Ramos (cell line): ENCODE measurements around the gene RAE1.

Experiments used
- in situ Hi-C: fragments of 300-500 bp; cut with MboI; formaldehyde crosslinking; loops from one replicate; pipeline ENCODE4 v1.14.3; 2022; ENCODE audit warnings: low sequenced_read_pairs; ENCODE audit not compliant: unreplicated experiment

Gene RAE1

DNA sequence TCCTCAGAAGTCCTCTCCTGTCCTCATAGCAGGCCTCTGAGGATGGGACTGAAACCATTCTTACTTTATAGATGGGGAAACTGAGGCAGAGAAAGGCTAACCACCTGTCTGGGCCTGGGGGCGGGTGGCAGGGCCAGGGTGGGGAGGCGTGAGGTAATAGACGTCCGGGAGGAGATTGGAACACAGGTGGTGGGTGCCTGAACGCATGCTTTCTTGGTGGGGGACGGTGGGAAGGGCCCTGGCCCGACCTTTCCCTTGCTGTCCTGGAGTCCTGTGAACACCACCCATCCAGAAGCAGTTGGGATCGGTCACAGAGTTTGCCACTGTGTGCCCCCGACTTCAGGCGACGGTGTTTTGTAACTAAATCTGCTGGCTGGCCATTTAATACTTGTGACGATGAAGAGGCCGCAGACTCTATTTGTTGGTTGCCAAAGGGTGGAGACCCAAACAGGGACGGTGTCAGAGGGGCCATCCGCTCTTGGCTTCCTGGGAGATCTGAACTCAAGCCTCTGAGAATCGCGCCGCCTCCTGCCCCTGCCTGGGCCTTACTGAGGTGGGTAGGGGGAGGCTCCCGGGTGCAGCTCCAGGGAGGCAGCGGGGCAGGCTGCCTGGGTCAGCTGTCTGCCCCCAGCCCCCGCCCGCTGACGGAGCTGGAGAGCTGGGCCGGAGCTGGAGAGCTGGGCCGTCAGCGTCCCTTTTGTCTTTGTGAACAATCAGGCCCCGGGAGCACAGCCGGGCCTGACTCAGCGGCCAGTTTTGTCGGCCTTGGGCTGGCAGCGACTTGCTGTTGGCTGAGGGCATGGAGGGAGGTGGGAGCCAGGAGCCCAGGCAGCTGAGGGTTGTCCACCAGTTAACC lies 44.3 kb downstream of the RAE1 start:
- in situ Hi-C loops = loop anchor here (10.0 kb wide), 1 partner anchor 79 kb away; no protein-coding TSS in a partner anchor

DNA sequence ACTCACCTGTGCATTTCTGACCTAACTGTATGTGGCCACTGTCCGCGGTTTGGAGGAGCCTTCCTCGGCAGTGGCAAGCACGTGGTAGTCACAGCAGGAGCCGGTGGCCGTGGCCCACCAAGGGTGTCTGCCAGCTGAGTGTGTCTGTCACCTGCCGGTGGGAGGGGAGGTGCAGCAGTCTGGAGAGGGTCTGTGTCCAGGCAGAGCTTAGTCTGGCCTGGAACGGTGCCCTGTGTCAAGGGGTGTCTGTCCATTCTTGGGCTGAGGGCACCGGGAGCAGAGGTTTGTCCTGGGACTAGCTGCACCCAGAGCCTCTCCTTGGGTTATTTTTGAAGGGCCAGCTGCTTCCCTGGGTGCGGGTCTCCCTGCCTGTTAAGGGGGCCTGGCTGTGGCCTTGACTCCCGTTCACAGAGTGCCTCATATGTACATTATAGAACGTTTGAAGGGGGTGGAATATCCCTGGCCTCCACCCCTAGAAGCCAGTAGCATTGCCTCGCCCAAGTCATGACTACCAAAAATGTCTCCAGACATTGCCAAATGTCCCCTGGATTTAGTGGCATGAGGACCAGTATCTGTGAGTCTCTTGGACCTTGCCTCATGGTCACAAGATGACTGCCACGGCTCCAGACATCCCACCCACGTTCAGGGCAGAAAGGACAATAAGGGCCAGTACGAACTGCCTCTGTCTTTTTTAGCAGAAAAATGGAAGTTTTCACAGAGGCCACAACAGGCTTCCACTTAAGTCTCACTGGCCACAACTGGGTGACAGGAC lies 45.3 kb downstream of the RAE1 start:
- in situ Hi-C loops = loop anchor here (10.0 kb wide), 1 partner anchor 78 kb away; no protein-coding TSS in a partner anchor

DNA sequence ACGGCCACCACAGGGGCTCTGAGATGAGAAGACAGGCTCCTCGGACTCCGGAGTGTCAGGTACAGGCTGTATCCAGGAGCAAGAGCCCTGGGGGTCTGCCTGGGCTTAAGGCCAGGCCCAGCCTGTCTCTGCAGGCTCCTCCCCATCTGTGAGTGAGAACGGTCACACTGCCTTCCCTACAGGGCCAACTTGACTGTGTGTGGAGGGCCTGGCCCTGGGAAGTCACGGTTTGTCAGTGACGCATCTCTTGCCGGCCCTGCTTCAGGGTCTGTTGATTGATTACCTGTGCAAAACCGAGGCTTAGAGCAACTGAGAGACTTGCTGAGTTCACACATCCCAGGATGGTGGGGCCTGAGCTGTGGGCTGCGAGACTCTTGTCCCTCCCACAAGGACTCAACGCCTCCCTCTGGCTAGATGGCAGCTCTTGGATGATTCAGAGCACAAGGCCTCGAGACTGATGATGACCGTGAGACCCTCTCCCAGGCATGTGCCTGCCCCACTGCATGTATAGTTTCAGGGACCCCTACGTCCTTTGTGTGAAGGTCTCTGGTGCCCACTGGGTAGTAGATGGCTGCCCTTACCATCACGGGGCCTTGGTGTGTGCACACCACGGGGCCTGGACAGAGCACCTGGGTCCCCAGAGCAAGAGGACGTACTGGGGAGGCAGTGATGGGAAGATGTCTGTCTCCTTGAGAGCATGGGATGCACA lies 46.1 kb downstream of the RAE1 start:
- in situ Hi-C loops = loop anchor here (10.0 kb wide), 1 partner anchor 78 kb away; no protein-coding TSS in a partner anchor

DNA sequence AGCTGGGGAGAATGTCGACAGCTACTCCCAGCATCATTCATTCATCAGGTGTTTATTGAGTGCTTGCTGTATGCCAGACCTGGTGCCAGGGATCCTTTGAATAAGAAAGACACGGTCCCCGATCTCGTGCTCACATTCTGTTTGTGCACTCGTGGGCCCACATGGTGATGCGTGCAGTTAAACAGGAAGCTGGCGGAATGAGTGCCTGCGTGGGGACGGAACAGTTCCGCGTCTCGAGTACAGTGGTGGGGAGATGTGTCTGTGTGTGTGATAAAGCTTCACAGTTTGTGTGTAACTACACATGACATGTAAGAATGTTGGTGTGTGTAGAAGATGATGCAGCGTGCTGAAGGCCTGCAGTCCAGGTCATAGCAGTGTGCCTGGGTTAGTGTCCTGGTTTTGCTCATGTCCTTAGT lies 46.6 kb downstream of the RAE1 start:
- in situ Hi-C loops = loop anchor here (10.0 kb wide), 1 partner anchor 77 kb away; no protein-coding TSS in a partner anchor

DNA sequence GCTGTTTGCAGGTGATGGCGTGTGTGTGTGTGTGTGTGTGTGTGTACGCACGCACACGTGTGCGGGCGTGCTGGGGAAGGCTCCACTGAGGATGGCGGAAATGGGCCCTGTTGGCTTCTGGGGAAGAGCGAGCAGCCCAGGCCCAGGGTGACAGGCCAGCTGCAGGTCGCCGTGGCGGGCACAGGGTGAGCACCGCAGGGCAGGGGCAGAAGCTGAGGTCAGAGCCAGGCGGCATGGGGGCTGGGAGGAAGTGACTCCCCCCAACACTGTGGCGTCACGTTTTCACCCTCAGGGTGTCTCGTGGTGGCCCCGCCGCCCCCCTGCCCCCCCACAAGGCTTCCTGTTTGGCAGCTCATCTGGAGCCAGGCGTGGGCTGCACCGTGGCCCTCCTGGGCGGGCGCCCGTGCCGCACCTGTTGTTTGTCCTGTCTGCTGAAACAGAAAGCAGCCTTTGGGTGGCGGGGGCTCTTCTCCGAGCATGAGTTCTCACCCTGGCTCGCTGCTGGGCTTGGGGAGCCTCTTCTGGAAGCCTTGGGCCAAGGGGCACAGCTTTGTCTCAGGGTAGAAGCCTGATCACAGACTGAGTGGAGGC lies 47.3 kb downstream of the RAE1 start:
- in situ Hi-C loops = loop anchor here (10.0 kb wide), 1 partner anchor 76 kb away; no protein-coding TSS in a partner anchor

DNA sequence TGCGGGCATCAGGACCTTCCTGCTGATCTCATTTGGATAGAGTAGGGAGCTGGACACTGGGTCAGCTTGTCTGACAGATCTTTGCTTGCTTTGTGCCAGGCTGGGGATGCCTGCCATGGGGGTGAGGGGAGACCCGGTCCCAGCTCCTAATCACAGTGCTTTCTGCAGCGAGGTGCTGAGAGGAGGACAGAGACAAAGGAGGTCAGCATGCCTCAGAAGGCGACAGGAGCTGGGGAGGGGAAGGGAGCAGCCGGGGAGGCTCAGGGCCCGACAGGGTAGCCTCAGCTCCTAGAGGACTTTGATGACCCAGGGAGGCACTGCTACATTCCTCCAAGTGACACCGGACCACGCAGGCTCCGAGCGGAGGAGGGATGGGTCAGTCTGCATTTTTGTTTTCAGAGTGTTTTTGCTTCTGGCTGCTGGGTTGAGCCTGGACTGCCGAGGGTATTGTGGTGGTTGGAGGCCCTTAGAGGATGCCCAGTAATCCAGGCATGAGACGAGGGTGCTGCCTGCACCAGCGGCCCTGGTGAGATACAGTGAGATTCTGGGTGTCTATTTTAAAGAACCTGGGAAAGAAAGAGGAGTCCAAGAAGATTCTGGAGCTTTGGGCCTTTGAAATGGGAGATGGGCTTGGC lies 48.0 kb downstream of the RAE1 start:
- in situ Hi-C loops = loop anchor here (10.0 kb wide), 1 partner anchor 76 kb away; no protein-coding TSS in a partner anchor

DNA sequence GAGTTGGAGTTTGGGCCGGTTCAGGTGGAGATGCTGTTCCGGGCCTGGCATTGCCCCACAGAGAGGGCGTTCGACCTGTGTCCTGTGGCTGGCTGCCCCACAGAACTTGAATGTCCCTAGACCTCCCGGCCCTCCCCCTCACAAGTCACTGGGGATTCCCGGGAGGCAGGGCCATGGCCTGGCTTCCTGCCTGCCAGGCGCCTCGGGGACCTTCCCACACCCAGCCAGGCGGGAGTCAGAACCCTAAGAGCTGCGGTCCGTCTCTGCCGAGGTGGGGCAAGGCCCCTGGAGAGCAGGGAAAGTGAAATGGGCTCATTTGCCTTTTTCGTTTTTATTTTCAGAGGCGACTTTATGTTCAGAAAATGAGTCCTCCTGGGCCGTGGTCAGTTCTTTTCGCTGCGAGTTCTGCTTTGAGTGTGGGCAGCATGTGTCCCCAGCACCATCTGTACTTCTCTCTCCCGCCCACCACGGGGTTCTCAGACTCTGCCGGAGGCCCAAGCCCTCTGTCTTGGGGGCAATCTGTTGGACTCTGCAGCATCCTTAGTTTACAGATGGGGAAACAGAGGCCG lies 48.6 kb downstream of the RAE1 start:
- in situ Hi-C loops = loop anchor here (10.0 kb wide), 1 partner anchor 75 kb away; no protein-coding TSS in a partner anchor

DNA sequence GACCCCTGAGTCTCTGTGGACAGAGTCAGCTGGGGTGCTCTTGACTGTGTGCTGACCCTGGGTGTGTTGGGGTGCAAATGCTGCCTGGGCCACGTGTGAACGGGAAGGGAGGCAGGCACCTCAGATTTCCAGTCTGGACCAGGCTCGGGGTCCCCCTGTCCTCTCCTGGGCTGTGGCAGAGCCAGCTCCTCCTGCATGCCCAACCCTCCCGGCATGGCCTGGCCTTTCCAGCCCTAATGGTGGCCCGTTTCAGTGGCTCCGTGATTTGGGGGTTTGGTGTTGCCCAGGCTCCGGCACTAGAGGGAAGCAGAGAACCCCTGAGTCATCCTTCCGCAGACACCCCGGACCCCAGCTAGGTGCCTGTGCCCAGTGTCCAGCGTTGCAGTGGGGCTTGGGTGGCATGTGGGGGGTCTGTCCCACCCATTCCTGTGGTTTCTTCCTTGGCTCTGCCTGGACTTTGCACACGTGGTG lies 49.2 kb downstream of the RAE1 start:
- in situ Hi-C loops = no loop called here

DNA sequence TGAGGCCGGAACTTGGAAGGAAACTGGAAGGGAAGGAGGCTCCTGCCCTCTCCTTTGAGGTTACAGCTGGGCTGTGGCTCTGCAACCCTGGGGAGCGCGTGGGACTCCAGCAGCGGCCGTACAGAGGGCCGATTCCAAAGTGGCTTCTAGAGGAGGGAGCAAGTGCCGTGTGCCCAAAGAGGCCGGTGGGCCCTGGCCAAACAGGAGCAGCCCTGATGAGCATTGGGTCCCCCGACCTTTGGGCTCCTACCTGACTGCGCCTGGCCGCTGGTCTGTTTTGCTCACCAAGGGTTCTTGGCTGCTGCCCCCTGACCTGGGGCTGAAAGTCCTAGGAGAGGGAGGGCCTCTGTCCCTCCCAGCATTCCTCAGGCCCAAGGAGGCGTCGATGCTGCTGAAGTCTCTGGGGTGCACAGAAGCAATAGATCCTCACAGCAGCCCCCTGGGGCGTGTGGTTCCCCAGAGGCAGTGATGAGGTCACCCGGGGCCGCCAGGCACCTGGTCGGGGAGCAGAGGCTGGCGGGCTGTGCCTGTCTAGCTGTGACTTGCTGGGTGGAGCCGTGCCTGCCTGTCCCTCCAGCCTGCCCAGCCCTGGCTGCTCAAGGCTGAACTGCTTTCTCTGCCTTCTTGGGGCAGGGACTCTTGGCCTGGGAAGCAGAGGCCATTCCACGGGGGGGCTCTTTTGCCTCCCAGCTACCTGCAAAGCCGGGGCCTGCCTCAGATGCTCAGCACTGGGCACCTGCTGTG lies 49.9 kb downstream of the RAE1 start:
- in situ Hi-C loops = no loop called here

DNA sequence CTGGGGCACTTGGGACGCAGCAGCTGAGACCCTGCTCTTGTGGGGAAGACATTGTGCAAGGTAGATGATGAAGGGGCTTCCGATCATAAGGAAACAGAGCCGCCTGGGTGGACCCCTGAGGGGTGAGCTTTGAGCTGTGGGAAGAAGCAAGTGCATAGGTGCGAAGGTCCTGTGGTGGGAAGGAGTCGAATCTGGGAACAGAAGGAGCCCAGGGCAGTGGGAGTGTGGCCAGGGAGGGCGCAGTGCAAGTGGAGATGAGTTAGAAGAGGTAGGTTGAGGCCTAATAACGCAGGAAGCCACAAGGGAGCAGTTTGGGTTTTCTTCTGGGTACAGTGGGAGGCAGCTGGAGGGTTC lies 50.5 kb downstream of the RAE1 start:
- in situ Hi-C loops = no loop called here

DNA sequence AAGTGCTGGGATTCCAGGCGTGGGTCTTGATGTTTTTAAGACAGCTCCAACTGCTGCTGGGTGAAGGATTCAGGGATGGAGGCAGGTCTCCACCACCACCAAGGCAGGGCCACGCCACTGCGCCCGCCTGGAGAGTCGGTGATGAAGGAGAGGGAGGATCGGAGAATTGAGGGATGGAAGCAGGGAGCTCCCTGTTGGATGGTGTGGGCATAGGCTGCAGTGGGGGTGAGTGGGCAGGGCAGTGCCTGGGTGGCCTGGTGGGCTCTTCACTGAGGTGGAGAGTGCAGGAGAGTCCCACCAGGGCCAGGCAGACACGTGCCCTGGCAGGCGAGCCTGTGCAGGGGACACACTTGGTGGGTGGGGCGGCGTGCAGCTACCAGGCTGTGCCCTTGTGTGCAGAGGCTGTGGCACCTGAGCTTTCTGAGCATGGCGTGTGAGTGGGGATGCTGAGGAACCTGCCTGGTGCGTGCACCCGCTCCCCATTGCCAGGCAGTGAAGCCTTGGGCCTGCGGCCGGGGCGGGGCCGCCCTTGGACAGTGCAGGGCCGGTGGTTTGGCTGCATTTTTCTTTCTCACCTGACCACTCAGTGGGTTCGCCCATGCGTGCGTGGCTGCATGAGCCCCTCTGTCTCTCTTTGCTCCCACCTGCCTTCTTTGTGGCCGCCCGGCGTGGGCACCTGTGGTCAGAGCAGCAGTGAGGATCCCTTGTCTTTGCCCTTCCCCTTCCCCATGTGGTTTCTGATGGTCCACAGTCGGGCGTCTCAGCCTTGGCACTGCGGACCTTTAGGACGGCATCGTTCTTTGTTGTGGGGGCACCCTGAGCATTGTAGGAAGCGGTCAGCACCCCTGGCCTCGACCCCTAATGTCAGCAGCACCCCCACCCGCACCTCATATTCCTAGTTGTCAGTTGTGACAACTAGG lies 51.4 kb downstream of the RAE1 start:
- in situ Hi-C loops = no loop called here

DNA sequence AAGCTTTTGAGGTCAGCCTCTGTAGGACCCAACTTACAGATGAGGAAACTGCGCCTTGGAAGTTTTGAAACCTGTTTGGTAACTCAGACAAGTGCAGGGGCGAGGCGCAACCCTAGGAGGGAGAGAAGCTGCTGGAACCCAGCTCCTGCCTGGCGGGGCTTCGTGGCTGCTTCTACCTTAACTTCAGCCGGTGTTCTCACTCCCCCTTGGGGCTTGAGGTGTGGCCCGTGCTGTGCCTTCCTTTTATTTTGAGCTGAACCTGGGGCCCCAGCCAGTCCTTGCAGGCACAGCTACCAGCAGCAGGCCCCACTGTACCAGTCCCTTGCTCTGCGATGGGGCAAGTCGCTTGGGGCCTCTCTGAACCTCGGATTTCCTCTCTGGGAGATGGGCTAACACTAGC lies 52.2 kb downstream of the RAE1 start:
- in situ Hi-C loops = no loop called here

DNA sequence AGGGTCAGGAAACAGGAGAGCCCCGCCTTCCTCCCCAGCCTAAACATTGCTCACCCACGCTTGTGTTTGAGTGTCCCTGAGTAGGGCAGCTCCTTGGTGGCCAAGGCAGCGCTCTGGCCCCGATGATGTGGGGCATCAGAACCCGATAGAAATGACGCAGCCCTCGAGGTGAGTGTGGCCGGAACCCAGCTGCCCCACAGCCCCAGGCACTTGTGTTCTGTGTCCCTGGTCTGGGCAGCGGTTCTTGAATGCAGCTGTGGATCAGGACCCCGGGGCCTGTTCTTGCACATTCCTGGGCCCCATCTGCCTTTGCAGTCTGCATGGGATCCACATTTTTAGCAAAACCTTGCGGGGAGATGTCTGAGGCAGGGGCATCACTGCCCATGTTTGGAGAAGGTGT lies 53.0 kb downstream of the RAE1 start:
- in situ Hi-C loops = no loop called here

DNA sequence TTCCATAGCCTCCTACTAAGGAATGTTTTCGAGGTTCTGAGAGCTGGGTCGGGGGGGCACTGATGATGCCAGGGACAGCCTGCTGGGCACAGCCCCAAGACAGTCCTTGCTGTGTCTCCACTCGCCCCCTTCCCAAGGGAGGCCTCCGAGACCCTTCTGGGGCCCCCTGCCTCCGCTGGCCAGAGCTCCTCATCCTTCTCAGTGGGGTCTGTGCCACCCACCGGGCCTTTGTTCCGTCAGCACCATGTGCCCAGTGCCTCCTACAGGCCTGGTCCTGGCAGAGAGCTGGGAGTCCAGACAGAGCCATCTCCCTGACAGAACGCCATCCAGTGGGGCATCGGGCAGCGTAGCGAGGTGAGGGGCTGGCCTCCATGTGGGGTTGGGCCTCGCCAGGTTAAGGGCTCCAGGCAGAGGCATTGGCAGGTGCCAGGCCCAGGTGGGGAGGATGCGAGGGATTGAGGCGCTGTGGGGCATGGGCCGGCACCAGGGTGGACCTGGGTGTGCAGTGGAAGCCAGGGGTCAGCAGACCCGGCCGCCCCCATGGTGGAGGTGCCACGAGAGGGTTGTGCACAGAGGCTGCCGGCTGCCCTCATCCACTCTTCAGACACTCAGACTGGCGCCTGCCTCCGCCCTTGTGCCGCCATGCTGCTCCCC lies 53.5 kb downstream of the RAE1 start:
- in situ Hi-C loops = no loop called here

DNA sequence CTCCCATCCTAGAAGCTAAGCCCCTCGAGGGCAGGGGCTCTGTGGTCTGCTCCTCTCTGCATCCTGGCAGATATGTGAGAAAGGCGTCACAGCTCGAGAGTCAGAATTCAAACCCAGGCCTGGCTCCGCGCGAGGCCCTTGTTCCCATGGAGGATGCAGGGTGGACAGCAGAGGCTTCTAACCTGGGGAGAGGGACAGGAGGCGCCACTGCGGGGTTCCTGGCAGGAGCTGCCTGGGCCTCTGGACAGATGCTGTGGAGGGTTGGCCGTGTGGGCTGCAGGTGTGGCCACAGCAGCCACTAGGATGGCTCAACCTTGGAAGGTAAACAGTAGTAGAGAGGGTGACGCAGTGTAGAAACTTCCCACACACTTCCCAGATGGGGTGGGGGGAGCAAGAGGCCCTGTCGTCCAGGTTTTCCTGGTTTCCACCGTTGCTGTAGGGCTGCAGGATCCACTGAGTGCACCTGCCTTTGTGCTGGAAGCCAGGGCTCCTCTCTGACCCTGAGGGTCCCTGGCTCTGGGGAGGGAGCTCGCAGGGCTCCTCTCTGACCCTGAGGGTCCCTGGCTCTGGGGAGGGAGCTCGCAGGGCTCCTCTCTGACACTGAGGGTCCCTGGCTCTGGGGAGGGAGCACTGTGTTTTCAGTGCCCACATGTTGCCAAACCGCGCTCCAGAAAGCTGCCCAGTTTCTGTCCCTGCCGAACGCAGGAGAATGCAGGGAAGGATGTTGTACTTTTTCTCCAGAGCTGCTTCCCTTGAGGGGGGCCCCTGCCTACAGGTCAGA lies 54.4 kb downstream of the RAE1 start:
- in situ Hi-C loops = no loop called here

DNA sequence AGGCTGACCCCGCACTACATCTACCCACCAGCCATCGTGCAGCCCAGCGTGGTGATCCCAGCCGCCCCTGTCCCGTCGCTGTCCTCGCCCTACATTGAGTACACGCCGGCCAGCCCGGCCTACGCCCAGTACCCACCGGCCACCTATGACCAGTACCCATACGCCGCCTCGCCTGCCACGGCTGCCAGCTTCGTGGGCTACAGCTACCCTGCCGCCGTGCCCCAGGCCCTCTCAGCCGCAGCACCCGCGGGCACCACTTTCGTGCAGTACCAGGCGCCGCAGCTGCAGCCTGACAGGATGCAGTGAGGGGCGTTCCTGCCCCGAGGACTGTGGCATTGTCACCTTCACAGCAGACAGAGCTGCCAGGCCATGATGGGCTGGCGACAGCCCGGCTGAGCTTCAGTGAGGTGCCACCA lies 56.5 kb downstream of the RAE1 start:
- in situ Hi-C loops = no loop called here
